Muscle layer of colon (tissue), 2 donors: ENCODE data around the gene MAP2K3.

Experiments
- H3K27ac ChIP-seq: one replicate; pipeline ENCODE4 v1.7.0; 2013; ENCODE audit warnings: low read depth, mild to moderate bottlenecking, low read length, moderate library complexity
- H3K27me3 ChIP-seq, 2 donors: one replicate each; pipeline ENCODE4 v1.7.0; 2013; ENCODE audit warnings: low read length in 2 of 2, mild to moderate bottlenecking in 2 of 2; ENCODE audit not compliant: insufficient read depth in 2 of 2, control insufficient read depth in 1 of 2
- H3K36me3 ChIP-seq: one replicate; pipeline ENCODE4 v1.7.0; 2013; ENCODE audit warnings: mild to moderate bottlenecking, low read length; ENCODE audit not compliant: insufficient read depth
- H3K4me1 ChIP-seq: one replicate; pipeline ENCODE4 v1.7.0; 2013; ENCODE audit warnings: mild to moderate bottlenecking, low read length; ENCODE audit not compliant: insufficient read depth
- H3K4me3 ChIP-seq, 2 donors: one replicate each; pipeline ENCODE4 v1.7.0; 2013; ENCODE audit warnings: low read length in 2 of 2, low read depth in 1 of 2, mild to moderate bottlenecking in 1 of 2, moderate library complexity in 1 of 2
- H3K9ac ChIP-seq: one replicate; pipeline ENCODE4 v1.7.0; 2013; ENCODE audit warnings: low read length
- H3K9me3 ChIP-seq: one replicate; pipeline ENCODE4 v1.7.0; 2013; ENCODE audit warnings: mild to moderate bottlenecking, low read length
- donor health status: abdominal sarcoma.
- donor health status: Adenocarcinoma of cecum.

MAP2K3 gene

DNA sequence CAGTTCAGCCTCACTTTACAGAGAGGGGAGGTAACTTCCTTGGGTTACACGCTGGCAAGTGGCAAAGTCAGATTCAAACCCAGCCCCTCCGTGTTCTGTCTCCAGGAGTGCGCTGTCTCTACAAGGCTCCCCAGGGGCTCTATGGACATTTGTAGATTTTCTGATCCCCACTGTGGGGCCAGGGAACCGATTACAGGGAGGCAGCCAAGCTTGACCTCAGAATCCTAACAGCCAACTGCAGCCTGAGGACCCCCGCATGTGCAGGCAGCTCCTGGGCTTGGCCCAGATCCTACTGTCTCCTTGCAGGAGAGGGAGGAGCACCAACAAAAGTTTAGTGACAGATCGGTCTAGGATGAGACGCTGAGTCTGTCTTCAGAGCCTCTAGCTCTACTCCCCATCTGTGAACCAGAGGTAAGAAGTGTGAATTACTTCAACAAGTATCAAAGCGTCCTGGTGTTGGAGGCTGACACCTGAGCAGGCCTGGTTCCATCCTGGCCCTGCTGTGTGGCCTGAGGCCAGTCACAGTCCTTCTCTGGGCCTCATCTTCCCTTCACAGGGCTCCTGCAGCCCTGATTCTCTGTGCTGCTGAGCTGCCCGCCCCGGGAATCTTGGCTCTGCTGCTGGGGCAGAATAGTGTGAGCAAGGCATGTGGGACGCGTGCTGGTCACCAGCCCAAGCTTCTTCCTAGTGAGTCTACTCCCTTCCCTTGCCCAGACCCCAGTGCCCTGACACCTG, 22.1 kb upstream of the MAP2K3 start:
- no peak overlapping the region for H3K27ac ChIP-seq
- no peaks in the 10 kb centered on the region for H3K27me3 ChIP-seq
- no peaks in the 10 kb centered on the region for H3K4me1 ChIP-seq
- H3K9ac ChIP-seq: no peak overlapping the region
- no peaks in the 10 kb centered on the region for H3K36me3 ChIP-seq
- no peaks in the 10 kb centered on the region for H3K9me3 ChIP-seq
- H3K4me3 ChIP-seq: no peak overlapping the region

DNA sequence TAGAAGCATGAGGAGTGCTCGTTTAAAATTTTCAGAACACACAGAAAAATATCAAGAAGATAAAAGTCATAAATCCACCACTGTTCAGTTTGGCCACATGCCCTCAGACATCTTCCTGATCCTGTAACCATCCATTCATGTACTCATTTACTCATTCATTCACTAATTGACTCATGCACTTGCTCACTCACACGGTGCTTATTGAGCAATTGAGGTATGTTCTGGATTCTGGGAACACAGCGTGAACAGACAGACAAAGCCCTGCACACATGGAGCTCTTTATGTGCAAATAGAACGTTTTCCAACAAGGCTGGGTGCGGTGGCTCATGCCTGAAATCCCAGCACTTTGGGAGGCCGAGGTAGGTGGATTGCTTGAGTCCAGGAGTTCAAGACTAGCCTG, 21.1 kb upstream of the MAP2K3 start:
- Histone ChIP-seq H3K9me3 (no peaks in the 10 kb centered on the region), H3K9ac (no peak overlapping the region), H3K36me3 (no peaks in the 10 kb centered on the region), H3K4me3 (no peak overlapping the region), H3K27me3 (no peaks in the 10 kb centered on the region), H3K27ac (no peak overlapping the region), H3K4me1 (no peaks in the 10 kb centered on the region)

DNA sequence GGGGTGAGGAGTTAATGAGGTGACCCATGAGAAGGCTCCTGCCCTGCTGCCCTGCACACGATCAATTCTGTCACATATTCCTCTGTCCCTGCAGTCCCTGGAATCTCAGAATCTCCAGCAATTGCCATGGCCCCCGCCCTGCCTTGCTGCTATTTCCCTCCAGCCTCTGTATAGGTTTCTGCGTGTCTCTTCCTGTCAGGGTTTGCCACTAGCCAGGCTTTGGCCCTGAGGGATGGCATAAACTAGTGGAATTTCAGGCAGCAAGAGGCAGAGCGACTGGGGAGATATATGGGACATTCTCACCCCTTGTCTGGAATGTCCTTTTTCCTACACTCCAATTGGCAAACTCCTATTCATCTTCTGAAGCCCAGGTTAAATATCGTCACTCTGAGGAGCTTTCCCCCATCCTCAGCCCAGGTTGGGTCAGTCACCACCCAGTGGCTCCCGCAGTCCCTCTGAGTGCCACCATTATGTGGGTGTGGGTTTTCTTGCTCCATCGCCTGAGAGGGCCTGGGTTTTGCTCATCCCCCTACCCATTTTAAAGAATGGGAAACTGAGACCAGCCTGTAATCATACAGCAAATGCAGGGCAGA, 15.8 kb upstream of the MAP2K3 start:
- Histone ChIP-seq H3K9ac (no peak overlapping the region), H3K4me1 (no peaks in the 10 kb centered on the region), H3K4me3 (no peak overlapping the region), H3K9me3 (no peaks in the 10 kb centered on the region), H3K27me3 (no peaks in the 10 kb centered on the region), H3K27ac (no peak overlapping the region), H3K36me3 (no peaks in the 10 kb centered on the region)

GRCh38 chr17:21269394-21269793, 15.1 kb upstream of the MAP2K3 start:
- no peak overlapping the region for H3K4me3 ChIP-seq
- H3K27me3 ChIP-seq: no peaks in the 10 kb centered on the region
- H3K27ac ChIP-seq: no peak overlapping the region
- H3K36me3 ChIP-seq: no peaks in the 10 kb centered on the region
- no peaks in the 10 kb centered on the region for H3K9me3 ChIP-seq
- H3K4me1 ChIP-seq: no peaks in the 10 kb centered on the region
- H3K9ac ChIP-seq: no peak overlapping the region

DNA sequence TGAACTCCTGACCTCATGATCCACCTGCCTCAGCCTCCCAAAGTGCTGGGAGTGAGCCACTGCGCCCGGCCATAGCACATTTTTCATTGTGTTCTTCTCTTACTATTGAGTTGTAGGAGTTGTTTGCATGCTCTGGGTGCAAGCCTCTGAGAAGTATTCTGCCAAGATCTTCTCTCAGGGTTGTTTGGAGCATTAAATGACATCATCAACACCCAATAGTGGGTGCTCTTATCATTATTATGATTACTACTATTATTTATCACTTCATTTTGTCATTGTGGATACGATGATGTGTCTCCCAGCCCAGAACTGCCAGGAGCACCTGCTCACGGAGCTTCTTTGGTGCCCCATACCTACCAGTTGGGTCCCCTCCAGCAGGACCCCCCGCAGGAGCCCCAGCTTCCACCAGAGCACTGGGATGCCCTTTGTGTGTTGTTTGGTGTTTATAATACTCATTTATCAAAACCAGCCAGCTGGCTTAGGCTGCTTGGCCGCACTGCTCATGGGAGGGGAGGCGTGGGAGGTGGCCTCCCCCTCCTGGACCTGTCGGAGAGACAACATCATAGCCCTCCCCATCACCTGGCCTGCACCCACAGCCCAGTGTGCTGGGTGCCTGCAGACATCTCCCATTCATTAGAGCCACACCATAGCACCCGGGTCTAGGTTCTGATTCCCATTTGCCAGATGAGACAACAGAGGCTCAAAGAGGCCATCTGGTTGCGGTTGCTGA, 12.9 kb upstream of the MAP2K3 start:
- no peaks in the 10 kb centered on the region for H3K27me3 ChIP-seq
- H3K36me3 ChIP-seq: no peaks in the 10 kb centered on the region
- H3K27ac ChIP-seq: no peak overlapping the region

DNA sequence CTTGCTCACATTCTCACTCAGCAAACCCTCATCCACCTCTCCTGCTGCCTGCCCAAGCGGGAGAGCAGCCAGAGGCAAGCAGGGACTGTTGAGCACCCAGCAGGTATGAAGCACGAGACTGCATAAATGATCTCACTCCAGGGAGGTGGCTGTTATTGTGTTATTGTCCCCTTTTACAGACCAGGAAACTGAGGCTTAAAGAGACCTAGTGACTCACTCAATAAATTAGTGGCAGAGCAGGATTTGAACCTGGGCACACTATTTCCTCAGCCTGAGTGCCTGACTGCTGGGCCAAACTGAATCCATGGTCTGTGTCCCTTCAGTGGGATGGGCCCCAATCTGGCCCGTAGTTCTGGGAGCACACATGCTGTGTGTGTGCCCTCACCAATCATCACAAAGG, 12.3 kb upstream of the MAP2K3 start:
- Histone ChIP-seq H3K36me3 (no peaks in the 10 kb centered on the region), H3K9ac (no peak overlapping the region), H3K4me3 (no peak overlapping the region), H3K27ac (no peak overlapping the region), H3K4me1 (peaks cover 14% of the 10 kb centered on the region), H3K9me3 (no peaks in the 10 kb centered on the region), H3K27me3 (no peaks in the 10 kb centered on the region)

More for the DNA sequence above, 12.9 kb upstream of the MAP2K3 start:
- H3K9ac ChIP-seq: no peak overlapping the region
- H3K9me3 ChIP-seq: no peaks in the 10 kb centered on the region
- H3K4me3 ChIP-seq: no peak overlapping the region
- peaks cover 14% of the 10 kb centered on the region for H3K4me1 ChIP-seq

GRCh38 chr17:21272881-21273792, 11.4 kb upstream of the MAP2K3 start:
- H3K36me3 ChIP-seq: no peaks in the 10 kb centered on the region
- H3K27me3 ChIP-seq: no peaks in the 10 kb centered on the region
- H3K9ac ChIP-seq: no peak overlapping the region
- H3K4me3 ChIP-seq: no peak overlapping the region
- H3K9me3 ChIP-seq: no peaks in the 10 kb centered on the region
- peaks cover 14% of the 10 kb centered on the region for H3K4me1 ChIP-seq
- H3K27ac ChIP-seq: no peak overlapping the region

DNA sequence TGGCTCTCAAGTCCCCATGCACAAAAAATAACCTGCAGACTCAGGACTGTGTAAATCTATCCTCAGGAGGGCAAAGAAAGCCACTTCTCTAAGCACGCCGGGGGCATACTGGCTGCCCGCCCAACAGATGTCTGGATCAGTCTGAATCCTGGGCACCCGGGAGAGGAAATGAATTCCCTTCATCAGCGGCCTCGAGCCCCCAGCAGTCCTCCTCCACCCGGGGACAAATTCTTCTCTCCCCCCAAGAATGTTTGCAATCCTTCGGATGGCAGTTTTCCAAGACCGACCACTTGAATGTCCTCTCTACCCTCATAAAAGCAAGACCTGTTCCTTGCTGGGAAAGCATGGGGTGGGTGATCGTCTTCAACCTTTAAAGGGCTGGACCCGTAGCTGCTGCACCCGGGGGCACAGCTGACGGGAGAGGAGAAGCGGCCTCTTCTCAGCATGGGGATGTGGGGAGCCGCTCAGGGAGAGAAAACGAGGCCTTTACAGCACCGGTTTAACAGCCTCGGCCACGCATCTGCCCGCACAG, 9.4 kb upstream of the MAP2K3 start:
- Histone ChIP-seq H3K27me3 (no peaks in the 10 kb centered on the region), H3K27ac (peak overlapping the region; percentile 77), H3K4me1 (peaks cover 14% of the 10 kb centered on the region), H3K9ac (peak overlapping the region; percentile 48), H3K36me3 (no peaks in the 10 kb centered on the region), H3K9me3 (no peaks in the 10 kb centered on the region), H3K4me3 (peak overlapping the region; percentile 64 to 74)

DNA sequence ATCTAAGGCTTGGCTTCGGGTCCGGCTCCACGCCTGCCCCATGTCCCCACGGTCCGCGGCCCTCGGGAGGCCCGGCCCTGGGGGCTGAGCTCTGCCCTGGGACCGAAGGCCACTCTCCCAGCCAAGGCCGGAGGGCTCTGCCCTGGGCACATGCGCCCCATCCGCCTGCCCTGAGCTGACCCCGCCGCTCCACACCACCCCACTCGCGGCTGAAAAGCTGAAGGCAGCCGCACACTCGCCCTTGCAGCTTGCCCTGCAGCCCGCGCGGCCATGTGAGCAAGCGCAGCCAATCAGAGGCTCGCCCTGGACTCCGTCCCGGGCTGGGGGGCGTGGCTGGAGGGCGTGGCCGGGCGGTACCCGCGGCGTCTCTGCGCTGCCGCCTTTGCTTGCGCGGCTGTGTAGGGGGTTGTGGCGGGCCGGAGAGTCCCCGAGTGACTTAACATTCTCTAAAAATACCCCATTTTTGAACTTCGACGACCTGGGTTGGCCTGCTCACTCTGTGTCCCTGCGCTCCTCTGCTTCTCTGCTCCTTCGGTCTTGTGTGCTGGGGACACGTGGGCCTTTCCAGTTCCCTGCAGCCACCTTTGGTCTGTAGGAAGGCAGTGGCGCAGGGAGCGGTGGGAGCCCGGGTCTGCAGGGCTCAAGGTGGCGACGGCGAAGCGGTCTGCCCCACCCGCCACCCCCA, 8.8 kb upstream of the MAP2K3 start:
- Histone ChIP-seq H3K9me3 (no peaks in the 10 kb centered on the region), H3K27ac (peak overlapping the region; percentile 77), H3K4me3 (peak overlapping the region; percentile 64 to 74), H3K9ac (peak overlapping the region; percentile 48), H3K27me3 (no peaks in the 10 kb centered on the region), H3K36me3 (no peaks in the 10 kb centered on the region), H3K4me1 (peaks cover 14% of the 10 kb centered on the region)

DNA sequence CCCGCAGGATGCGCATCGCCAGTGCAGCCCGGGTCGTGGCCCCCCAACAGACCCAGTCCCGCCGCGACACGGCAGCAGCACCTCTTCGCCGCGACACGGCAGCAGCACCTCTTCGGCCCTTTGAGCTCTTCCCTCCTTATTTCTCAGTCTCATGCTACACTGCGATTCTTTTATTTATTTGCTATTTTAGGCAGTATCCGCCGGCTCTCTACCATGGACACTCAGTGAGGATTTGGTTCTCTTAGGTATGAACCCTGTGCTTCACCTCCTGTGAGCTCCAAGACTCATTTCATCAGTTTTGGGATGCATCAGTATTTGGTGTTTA, 8.3 kb upstream of the MAP2K3 start:
- no peaks in the 10 kb centered on the region for H3K27me3 ChIP-seq
- H3K4me3 ChIP-seq: peak overlapping the region; percentile 64 to 74
- H3K9me3 ChIP-seq: no peaks in the 10 kb centered on the region
- H3K27ac ChIP-seq: no peak overlapping the region
- H3K36me3 ChIP-seq: no peaks in the 10 kb centered on the region
- no peak overlapping the region for H3K9ac ChIP-seq
- H3K4me1 ChIP-seq: peaks cover 14% of the 10 kb centered on the region
